CD4-positive, alpha-beta T cell (primary cell): Measurements from ENCODE around the gene ADAM22. TPM values are rescaled to one million over a fixed set of nuclear protein-coding genes. Genes with fewer than 3 reads are reported as not detected.

Experiments used
- ATAC-seq: fragments of 200-7000 bp; cut with Tn5 transposase; one replicate; pipeline ENCODE4 v1.10.0; 2022; ENCODE audit warnings: mild to moderate bottlenecking; ENCODE audit not compliant: poor library complexity
- CTCF ChIA-PET: fragments of 350-600 bp; sonication (Branson Sonifier 250); formaldehyde crosslinking; loops from one replicate; lab custom pipeline; 2021; ENCODE audit warnings: antibody characterized with exemption, inconsistent platforms; lab: Charles Lee
- POLR2A ChIA-PET: fragments of 350-600 bp; sonication (Branson Sonifier 250); formaldehyde crosslinking; loops from one replicate; lab custom pipeline; 2021; ENCODE audit warnings: antibody characterized with exemption, inconsistent platforms; lab: Charles Lee
- DNase-seq, 14 experiments: peaks; one replicate each; pipeline ENCODE4 v3.0.0-alpha.2; 2013 to 2020; ENCODE audit warnings: mixed read lengths in 2 of 14
- H3K27ac ChIP-seq, 2 donors: one replicate each; pipeline versions ENCODE4 v1.5.1 to v1.7.0; 2013; ENCODE audit warnings: low read length in 2 of 2, low read depth in 1 of 2, mild to moderate bottlenecking in 1 of 2
- H3K27me3 ChIP-seq, 2 experiments: 1 replicate in 1 of 2; 2 replicates in 1 of 2; pipeline versions ENCODE4 v1.6.1 to v1.7.0; 2013; ENCODE audit warnings: low read length in 2 of 2, control low read depth in 1 of 2, mild to moderate bottlenecking in 1 of 2, moderate library complexity in 1 of 2; ENCODE audit not compliant: insufficient read depth in 2 of 2, control insufficient read depth in 1 of 2
- H3K36me3 ChIP-seq: one replicate; pipeline ENCODE4 v1.6.1; 2013; ENCODE audit warnings: low read length, control low read depth; ENCODE audit not compliant: insufficient read depth
- H3K4me1 ChIP-seq: one replicate; pipeline ENCODE4 v1.6.1; 2013; ENCODE audit warnings: low read length, control low read depth; ENCODE audit not compliant: insufficient read depth
- H3K4me3 ChIP-seq: one replicate; pipeline ENCODE4 v1.5.1; 2013; ENCODE audit warnings: mild to moderate bottlenecking, low read length, moderate library complexity
- H3K9me3 ChIP-seq, 2 experiments: 1 replicate in 1 of 2; 2 replicates in 1 of 2; pipeline versions ENCODE4 v1.6.1 to v1.7.0; 2013; ENCODE audit warnings: low read length in 2 of 2, mild to moderate bottlenecking in 2 of 2, control low read depth in 1 of 2, moderate library complexity in 1 of 2; ENCODE audit not compliant: control insufficient read depth in 1 of 2, insufficient read depth in 1 of 2
- H3K27ac Mint-ChIP-seq: one replicate; pipeline ENCODE4 v1.8.0; 2020; ENCODE audit warnings: mixed read lengths
- H3K27me3 Mint-ChIP-seq: one replicate; pipeline ENCODE4 v1.8.0; 2021; ENCODE audit warnings: mixed read lengths
- H3K36me3 Mint-ChIP-seq: one replicate; pipeline ENCODE4 v1.8.0; 2021; ENCODE audit warnings: low read depth, mixed read lengths
- H3K4me1 Mint-ChIP-seq: one replicate; pipeline ENCODE4 v1.8.0; 2021; ENCODE audit warnings: low read depth, mixed read lengths
- H3K4me3 Mint-ChIP-seq: one replicate; pipeline ENCODE4 v1.8.0; 2020; ENCODE audit warnings: mild to moderate bottlenecking, mixed read lengths
- H3K9me3 Mint-ChIP-seq: one replicate; pipeline ENCODE4 v1.8.0; 2020; ENCODE audit warnings: mixed read lengths
- intact Hi-C, 2 experiments: fragments of 100-400 bp; cut with DNase I in 1 of 2; cut with micrococcal nuclease in 1 of 2; formaldehyde crosslinking; loops; one replicate each; pipeline versions ENCODE4 v1.15.1 to v1.9.0; 2023 to 2025; cut with DNase I, micrococcal nuclease
- total RNA-seq, 174 experiments: library from RNA in 2 of 174; stranded (reverse) in 2 of 174; gene quantifications; one replicate each; pipeline ENCODE4 v1.2.3 and lab custom pipeline; 2021 to 2026
- TF ChIP-seq, protein P1 (sequence below): fragments of 200-600 bp; IDR thresholded peaks from one replicate; pipeline ENCODE4 v1.8.0; 2022; ENCODE audit warnings: antibody characterized with exemption, mild to moderate bottlenecking

The ADAM22 gene
- total RNA-seq, 2 experiments from 2014 or later, result 0.60 to 0.64 TPM

DNA sequence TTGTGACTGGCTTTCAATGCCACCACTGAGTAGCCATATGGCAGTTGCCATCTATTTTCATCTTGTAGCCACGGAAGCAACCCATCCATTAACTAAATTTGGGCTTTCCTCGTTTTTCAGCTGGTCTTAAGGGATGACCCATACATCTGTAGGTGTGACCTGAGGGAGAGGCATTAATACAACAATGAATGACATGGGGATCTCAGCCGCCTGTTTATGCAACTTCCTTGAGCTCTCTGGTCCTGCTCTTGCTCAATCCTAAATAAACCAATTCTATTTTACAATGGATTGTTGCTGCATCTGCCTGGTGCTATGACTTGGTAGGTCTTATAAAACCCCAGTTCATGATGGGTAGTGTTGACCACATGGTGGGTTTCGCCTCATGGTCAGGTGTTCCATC lies 21.9 kb upstream of the ADAM22 start:
- ChIA-PET CTCF (no interaction called here), POLR2A (no interaction called here)
- Histone ChIP-seq H3K4me3 (no peak overlapping the region), H3K36me3 (peaks cover 5% of the 10 kb centered on the region), H3K27me3 (no peaks in the 10 kb centered on the region), H3K27ac (no peak overlapping the region), H3K9me3 (no peaks in the 10 kb centered on the region), H3K4me1 (no peaks in the 10 kb centered on the region)
- Mint-ChIP-seq H3K9me3 (no peaks in the 10 kb centered on the region), H3K27ac (no peak overlapping the region), H3K4me3 (no peak overlapping the region), H3K36me3 (peaks cover 8% of the 10 kb centered on the region), H3K4me1 (no peaks in the 10 kb centered on the region), H3K27me3 (peaks cover 5% of the 10 kb centered on the region)
- ATAC-seq (no peak), DNase-seq (no peak)
- intact Hi-C loops, result no loop called here
- TF ChIP-seq, protein P1, sequence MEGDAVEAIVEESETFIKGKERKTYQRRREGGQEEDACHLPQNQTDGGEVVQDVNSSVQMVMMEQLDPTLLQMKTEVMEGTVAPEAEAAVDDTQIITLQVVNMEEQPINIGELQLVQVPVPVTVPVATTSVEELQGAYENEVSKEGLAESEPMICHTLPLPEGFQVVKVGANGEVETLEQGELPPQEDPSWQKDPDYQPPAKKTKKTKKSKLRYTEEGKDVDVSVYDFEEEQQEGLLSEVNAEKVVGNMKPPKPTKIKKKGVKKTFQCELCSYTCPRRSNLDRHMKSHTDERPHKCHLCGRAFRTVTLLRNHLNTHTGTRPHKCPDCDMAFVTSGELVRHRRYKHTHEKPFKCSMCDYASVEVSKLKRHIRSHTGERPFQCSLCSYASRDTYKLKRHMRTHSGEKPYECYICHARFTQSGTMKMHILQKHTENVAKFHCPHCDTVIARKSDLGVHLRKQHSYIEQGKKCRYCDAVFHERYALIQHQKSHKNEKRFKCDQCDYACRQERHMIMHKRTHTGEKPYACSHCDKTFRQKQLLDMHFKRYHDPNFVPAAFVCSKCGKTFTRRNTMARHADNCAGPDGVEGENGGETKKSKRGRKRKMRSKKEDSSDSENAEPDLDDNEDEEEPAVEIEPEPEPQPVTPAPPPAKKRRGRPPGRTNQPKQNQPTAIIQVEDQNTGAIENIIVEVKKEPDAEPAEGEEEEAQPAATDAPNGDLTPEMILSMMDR, result no peak

DNA sequence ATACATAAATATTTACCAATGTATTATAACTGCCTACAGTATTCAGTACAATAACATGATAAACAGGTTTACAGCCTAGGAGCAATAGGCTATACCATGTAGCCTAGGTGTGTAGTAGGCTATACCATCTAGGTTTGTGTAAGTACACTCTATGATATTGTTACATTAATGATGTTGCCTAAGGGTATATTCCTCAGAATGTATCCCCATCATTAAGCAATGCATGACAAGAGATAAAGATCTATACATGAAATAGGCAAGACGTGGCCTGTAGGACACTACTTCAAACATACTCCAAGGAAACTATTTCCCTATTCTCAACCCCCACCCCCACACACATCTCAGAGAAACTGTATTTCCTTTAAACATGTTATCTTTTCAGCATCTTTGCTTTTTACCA lies 15.3 kb upstream of the ADAM22 start:
- H3K36me3 ChIP-seq, result no peaks in the 10 kb centered on the region
- intact Hi-C loops, result no loop called here
- Mint-ChIP-seq H3K27me3 (peaks cover 19% of the 10 kb centered on the region), H3K4me3 (no peak overlapping the region), H3K27ac (no peak overlapping the region), H3K36me3 (no peaks in the 10 kb centered on the region), H3K9me3 (no peaks in the 10 kb centered on the region), H3K4me1 (no peaks in the 10 kb centered on the region)
- POLR2A ChIA-PET, result no interaction called here
- TF ChIP-seq, protein P1, result no peak
- no peak for ATAC-seq
- no peak overlapping the region for H3K27ac ChIP-seq
- CTCF ChIA-PET, result no interaction called here
- H3K4me1 ChIP-seq, result no peaks in the 10 kb centered on the region
- no peaks in the 10 kb centered on the region for H3K9me3 ChIP-seq
- H3K4me3 ChIP-seq, result no peak overlapping the region
- no peaks in the 10 kb centered on the region for H3K27me3 ChIP-seq
- DNase-seq, result no peak

DNA sequence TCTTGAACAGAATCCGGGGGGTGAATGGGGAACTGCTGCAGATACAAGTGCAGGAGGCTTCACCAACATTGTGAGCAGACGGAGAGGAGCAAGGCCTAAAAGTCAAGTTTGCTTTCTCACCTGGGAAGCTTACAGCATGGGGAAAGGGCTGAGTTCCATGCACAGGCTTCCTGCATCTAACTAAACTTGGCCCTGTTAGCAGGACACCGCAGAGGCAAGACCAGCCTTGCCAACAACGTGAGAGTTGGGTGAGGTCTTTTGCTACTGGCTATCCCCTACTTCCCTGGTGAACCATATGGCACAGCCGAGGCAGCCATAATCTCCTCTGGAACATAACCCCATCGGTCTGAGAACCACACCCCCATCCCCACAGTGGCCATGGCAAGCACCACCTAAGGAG lies 14.2 kb upstream of the ADAM22 start:
- H3K27ac Mint-ChIP-seq, result no peak overlapping the region
- ChIA-PET POLR2A (interaction anchor here (0.8 kb wide), 1 partner anchor 14 kb away, joined by 3 read pairs; the partner anchor contains the start of gene ADAM22), CTCF (no interaction called here)
- H3K9me3 Mint-ChIP-seq, result no peaks in the 10 kb centered on the region
- no peak overlapping the region for H3K4me3 Mint-ChIP-seq
- ATAC-seq (no peak), DNase-seq (no peak)
- Histone ChIP-seq H3K27me3 (no peaks in the 10 kb centered on the region), H3K36me3 (no peaks in the 10 kb centered on the region), H3K9me3 (no peaks in the 10 kb centered on the region), H3K4me3 (no peak overlapping the region), H3K27ac (no peak overlapping the region), H3K4me1 (no peaks in the 10 kb centered on the region)
- intact Hi-C loops, result no loop called here
- TF ChIP-seq, protein P1, result no peak
- H3K4me1 Mint-ChIP-seq, result no peaks in the 10 kb centered on the region
- no peaks in the 10 kb centered on the region for H3K36me3 Mint-ChIP-seq
- peaks cover 19% of the 10 kb centered on the region for H3K27me3 Mint-ChIP-seq
